GM21381 (cell line): ENCODE results near the gene LRRC3.
"Not testable (repeated sequence)": the region's sequence is repeated elsewhere in the genome, so short reads cannot be mapped to it uniquely, and the experiment has no call there.

ENCODE experiments used
- ATAC-seq: cut with Tn5 transposase; IDR thresholded peaks from one replicate; pipeline ENCODE4 v1.9.1; 2021; ENCODE audit warnings: mild to moderate bottlenecking, moderate library complexity; ENCODE audit not compliant: unreplicated experiment

Gene LRRC3

DNA sequence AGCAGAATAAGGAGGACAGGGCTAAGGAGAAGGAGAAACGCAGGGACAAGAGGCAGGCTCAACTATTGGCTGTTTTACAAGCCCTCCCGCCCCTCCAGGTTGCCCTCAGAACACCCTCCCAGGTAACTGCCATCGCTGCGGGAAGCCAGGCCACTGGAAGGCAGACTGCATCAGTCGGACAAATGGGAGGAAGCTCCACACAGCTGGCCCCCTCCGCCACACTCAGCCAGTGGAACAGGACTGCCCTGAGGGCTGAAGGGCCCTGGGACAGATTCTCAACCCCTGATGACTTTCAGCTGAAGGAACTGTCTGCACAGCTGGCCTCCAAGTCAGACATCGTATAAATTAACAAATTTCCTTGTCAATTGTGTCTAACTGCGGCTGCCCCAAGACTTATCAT, 21.8 kb downstream of the LRRC3 start:
- ATAC-seq, result no peak

DNA sequence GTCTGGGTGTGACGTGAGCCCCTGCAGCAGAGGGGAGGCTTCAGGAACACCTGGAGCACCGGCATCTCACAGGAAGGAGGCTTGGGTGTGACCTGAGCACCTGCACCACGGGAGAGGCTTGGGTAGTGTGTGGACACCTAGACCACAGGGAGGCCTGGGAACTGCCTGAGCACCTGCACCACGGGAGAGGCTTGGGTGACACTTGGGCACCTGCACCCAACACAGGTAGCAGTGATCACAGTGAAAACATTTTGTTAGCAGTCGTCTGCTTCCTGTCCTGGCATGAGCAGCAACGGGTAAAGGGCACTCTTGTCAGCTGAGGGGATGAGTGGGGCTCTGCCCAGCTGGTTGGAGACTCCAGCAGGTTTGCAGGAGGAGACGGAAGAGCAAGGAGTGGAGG, 22.4 kb downstream of the LRRC3 start:
- ATAC-seq, result no peak

DNA sequence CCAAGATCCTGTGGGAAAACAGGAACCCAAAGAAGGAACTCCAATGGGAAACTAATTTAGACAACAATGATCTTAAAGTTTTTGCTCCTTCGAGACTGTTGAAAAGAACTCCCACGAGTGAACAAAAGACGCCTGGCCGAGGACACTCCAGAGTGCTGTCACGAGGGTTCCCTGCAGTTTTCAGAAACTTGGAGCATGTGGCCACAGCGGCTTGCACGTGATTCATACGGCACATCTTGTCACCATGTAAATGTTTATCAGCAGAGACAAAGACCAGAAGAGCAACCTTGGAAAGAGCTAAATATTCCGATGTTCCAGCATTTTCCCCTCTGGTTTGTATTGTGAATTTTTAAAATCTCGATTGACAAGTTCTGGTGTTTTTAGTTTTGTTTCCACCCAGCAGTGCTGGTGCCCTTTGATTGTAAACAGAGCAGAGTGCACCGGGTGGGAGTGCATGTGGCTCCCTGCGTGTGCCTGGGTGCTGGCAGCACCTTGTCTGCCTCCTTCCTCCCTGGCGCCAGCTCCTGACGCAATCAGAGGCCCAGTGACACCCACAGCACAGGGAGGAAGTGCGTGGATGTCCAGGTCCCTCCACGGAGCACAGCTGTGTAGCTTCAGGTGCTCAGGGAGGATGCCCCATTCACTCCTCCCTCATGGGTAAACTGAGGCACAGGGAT, 23.0 kb downstream of the LRRC3 start:
- no peak for ATAC-seq

DNA sequence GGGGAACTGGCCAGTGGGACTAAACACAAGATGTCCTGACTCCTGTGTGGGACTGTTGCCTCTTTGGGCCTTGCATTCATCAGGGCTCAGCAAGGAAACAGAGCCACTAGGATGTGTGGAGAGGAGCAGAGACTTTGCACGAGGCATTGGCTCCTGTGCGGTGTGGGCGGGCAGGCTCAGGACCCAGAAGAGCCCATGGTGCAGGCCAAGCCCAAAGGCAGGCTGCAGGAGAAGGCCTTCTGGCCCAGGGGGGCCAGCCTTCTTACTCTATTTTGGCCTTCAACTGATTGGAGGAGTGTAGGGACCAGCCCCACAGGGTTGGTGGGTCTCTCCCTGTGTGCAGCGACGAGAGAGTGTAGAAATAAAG, 23.5 kb downstream of the LRRC3 start:
- no peak for ATAC-seq

DNA sequence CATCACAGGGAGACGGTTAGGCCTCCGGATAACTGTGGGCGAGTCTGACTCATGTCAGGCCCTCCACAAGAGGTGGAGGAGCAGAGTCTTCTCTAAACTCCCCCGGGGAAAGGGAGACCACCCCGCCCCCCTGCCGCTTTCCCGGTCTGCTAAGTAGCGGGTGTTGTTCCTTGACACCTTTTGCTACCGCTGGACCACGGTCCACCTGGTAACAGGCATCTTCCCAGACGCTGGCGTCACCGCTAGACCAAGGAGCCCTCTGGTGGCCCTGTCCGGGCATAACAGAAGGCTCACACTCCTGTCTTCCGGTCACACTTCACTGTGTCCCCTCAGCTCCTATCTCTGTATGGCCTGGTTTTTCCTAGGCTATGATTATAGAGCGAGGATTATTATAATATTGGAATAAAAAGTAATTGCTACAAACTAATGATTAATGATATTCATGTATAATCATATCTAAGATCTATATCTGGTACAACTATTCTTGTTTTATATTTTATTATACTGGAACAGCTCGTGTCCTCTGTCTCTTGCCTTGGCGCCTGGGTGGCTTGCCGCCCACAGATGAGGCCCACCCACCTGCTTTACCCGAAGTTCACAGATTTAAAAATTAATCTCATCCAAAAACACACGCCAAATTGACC, 24.4 kb downstream of the LRRC3 start:
- ATAC-seq, result not testable (repeated sequence)

DNA sequence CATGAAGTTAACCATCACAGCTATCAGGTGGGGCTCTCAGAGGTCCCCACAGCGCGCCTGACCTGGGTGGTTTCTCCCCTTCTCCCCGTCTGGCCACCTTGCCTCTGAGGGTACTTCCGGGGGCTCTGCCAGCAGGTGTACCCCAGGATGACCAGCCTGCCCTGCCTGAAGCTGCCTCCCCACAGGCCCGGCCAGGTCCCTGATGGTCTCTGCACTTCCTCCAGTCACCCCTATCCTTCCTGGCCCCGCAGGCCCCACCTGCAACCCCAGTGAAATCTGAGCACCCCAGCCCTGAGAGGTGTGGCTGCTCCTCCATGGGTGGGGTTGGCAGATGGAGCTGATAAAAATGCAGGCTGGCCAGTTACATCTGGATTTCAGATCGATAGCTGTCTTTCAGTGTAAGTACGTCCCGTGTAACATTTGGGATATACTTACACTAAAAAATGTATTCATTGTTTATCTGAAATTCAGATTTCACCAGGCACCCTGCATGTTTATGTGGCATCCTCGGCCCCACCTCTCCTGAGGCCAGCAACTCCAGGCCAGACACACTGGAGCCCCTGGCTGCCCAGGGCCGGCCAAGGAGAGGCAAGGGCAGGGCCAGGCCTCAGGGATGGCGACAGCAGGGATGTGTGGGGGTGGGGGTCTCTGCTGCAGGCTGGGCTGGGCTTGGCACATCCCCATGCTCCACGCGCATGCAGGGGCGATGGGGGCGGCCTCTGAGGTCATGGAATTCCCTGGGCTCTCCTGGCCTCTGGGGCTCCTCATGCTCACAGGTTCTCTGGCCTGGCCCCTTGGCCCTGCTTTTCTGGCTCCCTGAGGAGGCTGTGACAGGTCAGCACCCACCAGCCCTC, 25.1 kb downstream of the LRRC3 start:
- ATAC-seq, result no peak

DNA sequence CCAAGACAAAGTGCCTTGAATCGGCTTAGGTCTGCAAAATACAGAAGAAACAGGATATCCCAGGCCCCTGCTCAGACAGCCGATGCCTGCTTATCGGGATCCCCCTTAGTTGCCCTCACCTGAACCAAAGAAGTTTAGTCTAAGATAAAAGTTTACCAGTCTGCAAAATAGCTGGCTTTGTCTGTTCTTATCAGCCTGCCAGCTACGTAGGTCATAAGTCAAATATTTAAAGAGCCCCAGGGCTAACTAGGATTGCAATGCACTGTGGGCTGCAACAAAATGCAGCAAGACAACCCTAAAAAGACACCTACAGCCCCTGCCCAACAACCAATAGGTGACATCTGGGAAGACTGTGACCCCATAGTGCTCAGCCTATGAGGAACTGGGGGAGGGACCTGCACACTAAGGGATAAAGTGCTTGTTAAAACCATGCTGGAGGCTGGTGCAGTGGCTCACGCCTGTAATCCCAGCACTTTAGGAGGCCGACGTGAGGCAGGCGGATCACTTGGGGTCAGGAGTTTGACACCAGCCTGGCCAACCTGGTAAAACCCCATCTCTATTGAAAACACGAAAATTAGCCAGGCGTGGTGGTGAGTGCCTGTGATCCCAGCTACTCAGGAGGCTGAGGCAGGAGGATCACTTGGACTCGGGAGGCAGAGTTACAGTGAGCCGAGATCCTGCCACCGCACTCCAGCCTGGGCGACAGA, 27.4 kb downstream of the LRRC3 start:
- ATAC-seq, result no peak

DNA sequence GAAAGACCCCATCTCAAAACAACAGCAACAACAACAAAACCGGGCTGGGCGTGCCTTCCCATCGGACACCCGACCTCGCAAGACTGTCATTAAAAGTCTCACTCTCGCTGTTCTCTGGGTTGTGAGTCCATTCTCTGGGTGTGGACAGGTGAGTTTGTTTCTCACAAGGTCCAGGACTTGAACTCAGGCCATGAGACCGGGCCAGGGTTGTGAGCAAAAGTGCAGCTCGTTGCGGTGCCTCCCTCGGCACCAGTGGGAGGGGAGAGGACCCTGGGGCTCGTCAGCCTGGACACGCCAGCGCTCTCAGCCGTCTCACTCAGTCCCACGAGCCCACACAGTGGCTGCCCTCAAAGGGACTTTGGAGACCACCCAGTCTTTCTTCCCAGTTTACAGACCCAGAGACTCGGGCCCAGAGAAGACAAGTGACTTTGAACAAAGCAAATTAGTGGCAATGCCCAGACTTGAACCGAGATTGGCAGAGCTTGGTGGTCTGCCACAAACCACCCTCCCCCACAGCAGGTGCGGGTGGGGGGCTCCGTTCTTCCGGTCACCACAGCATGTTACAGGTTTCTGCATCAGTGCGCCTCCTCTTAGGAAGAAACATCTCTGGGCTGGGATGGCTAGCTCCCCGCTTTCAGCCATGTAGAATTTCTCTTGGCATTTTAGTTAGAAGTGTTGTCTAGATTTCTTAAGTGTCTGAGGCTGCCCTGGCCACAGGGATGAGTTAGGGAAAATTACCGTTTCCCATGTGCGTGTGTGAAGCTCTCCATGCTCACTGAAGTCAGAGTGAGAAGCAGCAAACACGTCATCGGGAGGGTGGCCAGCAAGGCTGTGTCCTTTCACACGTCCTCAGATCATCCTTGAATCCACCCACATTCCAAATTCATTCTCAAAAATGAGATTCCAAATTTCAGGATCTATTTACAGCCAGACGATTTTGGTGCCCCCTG, 28.3 kb downstream of the LRRC3 start:
- no peak for ATAC-seq

DNA sequence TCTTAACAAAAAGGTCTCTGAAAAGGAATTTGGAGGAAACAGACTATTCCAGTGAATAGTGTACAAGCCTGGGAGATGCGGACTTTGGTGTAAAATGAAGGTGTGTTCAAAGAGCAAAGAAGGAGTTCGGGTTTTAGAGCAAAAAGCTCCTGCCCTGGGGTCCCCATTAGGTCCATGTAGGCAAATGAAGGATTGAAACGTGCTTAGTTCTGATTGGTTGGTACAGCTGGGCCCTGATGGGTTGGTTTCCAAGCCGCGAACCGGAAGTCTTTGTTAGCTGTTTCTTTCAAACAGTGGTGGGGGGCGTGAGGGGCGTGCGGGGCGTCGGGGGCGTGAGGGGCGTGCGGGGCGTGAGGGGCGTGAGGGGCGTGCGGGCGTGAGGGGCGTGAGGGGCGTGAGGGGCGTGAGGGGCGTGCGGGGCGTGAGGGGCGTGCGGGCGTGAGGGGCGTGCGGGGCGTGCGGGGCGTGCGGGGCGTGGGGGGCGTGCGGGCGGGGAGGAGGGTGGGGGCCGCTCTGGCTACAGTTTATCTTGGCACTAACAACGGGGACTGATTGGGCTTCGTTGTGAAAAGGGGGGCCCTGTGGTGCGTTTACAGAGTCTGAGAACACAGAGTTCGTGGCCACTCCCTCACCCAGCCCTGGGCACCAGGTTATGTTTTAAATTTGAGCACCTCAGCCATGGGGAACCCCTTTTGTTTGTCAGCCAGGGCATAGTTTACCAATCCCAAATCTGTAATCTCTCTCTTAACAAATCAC, 29.4 kb downstream of the LRRC3 start:
- no peak for ATAC-seq

DNA sequence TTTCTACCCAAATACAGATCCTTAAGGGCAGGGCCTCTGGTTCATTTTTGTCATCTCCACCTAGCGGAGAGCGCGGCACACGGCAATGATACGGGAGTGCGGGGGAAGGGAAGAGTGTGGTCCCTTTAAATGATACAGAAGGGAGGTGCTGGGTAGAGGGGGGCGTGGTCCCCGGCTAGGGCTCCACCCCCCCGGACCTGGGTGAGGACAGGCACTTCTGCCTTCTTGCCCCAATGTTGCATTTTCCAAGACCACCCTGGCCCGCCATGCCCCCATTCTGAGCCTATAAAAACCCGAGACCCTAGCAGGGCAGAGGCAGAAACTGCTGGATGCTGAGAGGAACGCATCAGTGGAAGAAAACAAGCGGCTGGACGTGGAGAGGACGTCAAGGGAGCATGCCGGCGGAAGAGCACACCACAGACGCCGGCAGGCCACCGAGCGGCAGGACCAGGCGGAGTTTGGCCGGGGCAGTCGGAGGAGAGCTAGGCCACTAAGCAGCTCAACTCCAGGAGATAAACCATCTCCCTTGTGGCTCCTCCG, 30.0 kb downstream of the LRRC3 start:
- no peak for ATAC-seq

DNA sequence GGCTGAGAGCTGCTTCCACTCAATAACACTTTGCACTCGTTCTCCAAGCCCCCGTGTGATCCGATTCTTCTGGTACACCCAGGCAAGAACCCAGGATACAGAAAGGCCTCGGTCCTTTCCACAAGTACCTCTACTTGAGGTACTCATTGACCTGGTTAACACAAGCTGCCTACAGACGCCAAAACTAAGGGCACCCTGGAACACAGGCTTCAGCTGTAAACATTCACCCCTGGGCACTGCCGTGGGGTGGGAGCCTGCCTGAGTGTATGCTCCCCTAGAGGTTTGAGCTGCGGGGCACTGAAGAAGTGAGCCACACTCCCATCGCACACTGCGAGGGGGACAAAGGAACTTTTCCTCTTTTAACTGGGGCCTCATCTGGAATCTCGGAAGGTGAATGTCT, 30.5 kb downstream of the LRRC3 start:
- ATAC-seq, result no peak

DNA sequence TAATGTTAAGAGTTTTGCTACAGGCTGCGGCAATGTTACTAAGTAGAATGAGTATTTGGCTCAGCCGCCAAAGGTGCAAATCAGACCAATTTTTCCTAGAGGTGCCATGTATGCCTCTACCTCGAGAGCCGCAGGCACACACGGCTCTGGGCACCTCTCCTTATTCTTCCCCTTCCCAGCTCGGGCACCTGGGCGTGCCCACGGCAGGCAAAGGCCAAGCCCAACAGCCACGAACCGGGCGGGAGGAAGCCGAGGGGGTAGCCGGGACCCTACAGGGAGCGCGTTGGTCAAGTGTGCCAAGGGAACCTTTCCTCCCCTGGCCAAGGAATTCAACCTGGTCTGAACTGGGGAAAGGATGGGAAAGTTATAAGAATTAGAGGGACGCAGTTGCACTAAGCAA, 31.0 kb downstream of the LRRC3 start:
- no peak for ATAC-seq

DNA sequence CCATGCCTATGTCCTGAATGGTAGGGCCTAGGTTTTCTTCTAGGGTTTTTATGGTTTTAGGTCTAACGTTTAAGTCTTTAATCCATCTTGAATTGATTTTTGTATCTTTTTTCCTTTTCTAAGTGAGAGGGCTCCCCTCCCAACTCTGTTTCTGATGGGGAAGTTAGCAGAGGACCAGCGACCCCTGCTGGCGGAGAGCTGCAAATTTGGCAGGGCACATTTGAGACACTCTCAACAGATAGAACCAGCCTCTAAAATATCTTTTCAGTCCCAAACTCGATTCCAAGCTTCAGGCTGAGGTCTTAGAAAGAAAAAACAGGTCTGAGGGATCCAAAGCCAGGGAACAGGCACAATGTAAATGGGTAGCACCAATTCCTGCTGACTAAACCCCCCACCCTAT, 32.5 kb downstream of the LRRC3 start:
- ATAC-seq, result no peak

DNA sequence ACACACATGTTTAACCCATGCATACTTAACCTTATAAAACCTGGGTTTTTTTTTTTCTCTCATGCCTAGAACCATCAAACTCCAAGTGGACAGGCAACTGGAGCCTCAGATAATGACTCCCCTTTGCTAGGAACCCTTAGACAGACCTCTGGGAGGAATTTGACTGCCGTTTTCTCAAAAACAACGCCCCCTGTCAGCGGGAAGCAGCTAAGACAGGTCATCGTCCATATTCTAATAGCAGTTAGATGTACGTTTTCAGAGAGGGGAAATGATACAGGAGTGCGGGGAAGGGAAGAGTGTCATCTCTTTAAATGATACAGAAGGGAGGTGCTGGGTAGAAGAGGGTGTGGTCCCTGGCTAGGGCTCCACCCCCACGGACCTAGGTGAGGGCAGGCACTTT, 34.7 kb downstream of the LRRC3 start:
- ATAC-seq, result no peak

DNA sequence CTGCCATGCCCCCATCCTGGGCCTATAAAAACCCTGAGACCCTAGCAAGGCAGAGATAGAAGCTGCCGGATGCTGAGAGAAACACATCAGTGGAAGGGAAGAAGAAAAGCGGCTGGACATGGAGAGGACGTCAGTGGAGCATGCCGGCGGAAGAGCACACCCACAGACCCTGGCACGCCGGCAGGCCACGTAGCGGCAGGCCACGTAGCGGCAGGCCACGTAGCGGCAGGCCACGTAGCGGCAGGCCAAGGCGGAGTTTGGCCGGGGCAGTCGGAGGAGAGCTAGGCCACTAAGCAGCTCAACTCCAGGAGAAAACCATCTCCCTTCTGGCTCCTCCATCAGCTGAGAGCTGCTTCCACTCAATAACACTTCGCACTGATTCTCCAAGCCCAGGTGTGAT, 35.1 kb downstream of the LRRC3 start:
- no peak for ATAC-seq

DNA sequence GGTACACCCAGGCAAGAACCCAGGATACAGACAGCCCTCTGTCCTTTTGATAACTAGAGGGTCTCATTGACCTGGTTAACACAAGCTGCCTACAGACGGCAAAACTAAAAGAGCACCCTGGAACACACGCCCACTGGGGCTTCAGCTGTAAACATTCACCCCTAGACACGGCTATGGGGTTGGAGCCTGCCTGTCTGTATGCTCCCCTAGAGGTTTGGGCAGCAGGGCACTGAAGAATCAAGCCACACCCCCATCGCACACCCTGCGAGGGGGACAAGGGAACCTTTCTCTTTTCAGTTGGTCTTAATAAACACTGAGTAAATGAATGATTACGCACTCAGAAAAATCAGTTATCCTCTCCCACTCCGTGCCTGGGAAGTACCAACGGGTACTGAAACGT, 35.5 kb downstream of the LRRC3 start:
- ATAC-seq, result no peak

DNA sequence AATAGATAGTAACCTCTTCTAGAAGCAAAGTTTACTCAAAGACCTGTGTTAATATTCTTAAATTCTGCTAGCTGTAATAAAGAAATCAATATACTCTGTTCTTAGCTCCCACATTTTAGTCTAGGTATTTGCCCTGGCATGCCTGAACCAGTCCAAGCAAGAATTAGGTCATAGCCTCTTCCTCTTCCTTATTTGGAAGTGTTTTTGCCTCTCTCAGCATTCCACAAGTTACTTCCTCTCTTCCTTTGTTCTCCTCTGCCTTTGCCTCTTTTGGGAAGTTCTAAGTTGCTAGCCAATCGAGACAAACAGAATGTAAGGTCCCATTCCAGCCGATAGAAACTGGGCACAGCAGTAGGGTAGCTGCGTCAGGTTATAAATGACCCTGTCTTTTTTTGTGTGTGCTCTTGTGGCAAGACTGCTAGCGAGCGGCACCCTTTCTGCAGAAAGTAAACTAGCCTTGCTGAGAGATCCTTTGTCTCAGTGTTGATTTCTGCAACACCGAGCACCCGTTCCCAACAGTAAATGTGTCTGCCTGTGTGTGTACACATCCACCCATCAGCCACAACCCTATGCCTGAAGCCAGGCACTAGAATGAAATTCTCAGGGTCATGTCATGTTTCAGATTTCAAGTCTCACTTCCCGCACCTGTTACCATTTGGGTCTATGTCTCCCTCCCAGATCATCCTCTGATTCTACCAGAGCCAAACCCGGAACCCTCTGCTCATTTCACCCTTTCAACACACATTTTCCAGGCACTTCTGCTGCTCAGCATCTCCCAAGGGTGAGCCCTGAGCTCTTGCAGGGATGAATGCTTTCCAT, 37.5 kb downstream of the LRRC3 start:
- ATAC-seq, result no peak

DNA sequence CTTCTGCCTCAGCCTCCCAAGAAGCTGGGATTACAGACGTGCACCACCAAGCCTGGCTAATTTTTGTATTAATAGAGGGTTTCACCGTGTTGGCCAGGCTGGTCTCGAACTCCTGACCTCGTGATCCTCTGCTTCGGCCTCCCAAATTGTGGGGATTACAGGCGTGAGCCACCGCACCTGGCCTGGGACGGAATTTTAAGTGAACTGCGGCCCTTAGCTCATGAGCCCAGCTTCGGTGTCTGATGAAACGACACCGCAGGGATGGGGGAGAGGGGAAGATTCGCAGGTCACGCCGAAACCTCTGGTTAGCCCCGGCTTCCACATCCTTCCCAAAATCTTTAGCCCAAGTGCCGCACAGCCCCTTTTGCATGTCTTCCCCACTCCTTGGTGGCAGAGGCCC, 39.1 kb downstream of the LRRC3 start:
- ATAC-seq, result no peak

DNA sequence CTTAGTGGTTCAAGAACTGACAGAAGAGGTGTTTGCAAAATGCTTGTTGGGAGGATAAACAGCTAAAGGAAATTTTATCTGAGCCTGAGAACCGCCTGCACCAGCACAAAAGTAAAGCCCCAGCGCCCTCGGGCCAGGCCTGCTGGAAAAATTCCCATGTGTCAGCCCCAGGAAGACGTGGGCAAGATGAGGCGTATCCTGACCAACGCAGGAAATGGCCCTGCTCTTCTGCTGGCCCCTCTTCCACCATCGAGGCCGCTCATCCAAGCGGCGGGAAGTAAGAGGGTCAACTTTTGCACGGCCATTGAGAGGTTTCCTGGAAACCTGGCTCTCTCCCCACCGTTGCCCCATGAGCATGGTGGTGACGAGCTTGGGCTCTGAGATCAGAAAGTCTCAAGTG, 39.6 kb downstream of the LRRC3 start:
- ATAC-seq, result no peak
